Liver (tissue), 3 donors: ENCODE measurements around the gene OR12D1.

Source experiments
- GABPA ChIP-seq, 2 donors: IDR thresholded peaks in 1 of 2; conservative IDR thresholded peaks in 1 of 2; 2 replicates each; pipeline ENCODE4 v1.6.1; 2016; ENCODE audit warnings: antibody characterized with exemption in 2 of 2, mild to moderate bottlenecking in 1 of 2, moderate library complexity in 1 of 2
- REST ChIP-seq: IDR thresholded peaks from 2 replicates; pipeline ENCODE4 v1.6.1; 2016; ENCODE audit warnings: antibody characterized with exemption, mild to moderate bottlenecking
- TF ChIP-seq, protein P1 (sequence below): fragments of 150-350 bp; IDR thresholded peaks from 2 replicates; pipeline ENCODE4 v1.5.1; 2017; ENCODE audit warnings: improper control_type of control experiment, low read depth, low read length; ENCODE audit not compliant: missing input control
- donor health status: healthy.
- donor health status: healthy.

GRCh38 chr6:29403801-29404200 lies 10.9 kb upstream of the OR12D1 start:
- TF ChIP-seq REST (no peak), GABPA (IDR thresholded peaks at IDR 0.05 in 1 of 2, conservative IDR thresholded peaks at IDR 0.05 in 1 of 2) (no peak)
- TF ChIP-seq, protein P1, sequence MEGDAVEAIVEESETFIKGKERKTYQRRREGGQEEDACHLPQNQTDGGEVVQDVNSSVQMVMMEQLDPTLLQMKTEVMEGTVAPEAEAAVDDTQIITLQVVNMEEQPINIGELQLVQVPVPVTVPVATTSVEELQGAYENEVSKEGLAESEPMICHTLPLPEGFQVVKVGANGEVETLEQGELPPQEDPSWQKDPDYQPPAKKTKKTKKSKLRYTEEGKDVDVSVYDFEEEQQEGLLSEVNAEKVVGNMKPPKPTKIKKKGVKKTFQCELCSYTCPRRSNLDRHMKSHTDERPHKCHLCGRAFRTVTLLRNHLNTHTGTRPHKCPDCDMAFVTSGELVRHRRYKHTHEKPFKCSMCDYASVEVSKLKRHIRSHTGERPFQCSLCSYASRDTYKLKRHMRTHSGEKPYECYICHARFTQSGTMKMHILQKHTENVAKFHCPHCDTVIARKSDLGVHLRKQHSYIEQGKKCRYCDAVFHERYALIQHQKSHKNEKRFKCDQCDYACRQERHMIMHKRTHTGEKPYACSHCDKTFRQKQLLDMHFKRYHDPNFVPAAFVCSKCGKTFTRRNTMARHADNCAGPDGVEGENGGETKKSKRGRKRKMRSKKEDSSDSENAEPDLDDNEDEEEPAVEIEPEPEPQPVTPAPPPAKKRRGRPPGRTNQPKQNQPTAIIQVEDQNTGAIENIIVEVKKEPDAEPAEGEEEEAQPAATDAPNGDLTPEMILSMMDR = no peak
